T-helper 2 cell treated with Interferon-gamma antibody and Interleukin-4, amounts not matched to agents 5 μg/mL and 100 μg/mL, for 36 hours (primary cell): Measurements from ENCODE around the gene KSR2.

Source experiments
- DNase-seq: peaks from one replicate; pipeline ENCODE4 v3.0.0; 2021; ENCODE audit warnings: low spot score
- H3K27ac Mint-ChIP-seq: one replicate; pipeline ENCODE4 v1.8.0; 2021; ENCODE audit warnings: mild to moderate bottlenecking, mixed read lengths
- H3K27me3 Mint-ChIP-seq: one replicate; pipeline ENCODE4 v1.8.0; 2021; ENCODE audit warnings: low read depth, mixed read lengths
- H3K36me3 Mint-ChIP-seq: one replicate; pipeline ENCODE4 v1.8.0; 2021; ENCODE audit warnings: low read depth, mixed read lengths
- H3K4me1 Mint-ChIP-seq: one replicate; pipeline ENCODE4 v1.8.0; 2021; ENCODE audit warnings: low read depth, mixed read lengths
- H3K4me3 Mint-ChIP-seq: one replicate; pipeline ENCODE4 v1.8.0; 2022; ENCODE audit warnings: mild to moderate bottlenecking, moderate library complexity, mixed read lengths
- H3K9me3 Mint-ChIP-seq: one replicate; pipeline ENCODE4 v1.8.0; 2021; ENCODE audit warnings: mixed read lengths

KSR2 gene

DNA sequence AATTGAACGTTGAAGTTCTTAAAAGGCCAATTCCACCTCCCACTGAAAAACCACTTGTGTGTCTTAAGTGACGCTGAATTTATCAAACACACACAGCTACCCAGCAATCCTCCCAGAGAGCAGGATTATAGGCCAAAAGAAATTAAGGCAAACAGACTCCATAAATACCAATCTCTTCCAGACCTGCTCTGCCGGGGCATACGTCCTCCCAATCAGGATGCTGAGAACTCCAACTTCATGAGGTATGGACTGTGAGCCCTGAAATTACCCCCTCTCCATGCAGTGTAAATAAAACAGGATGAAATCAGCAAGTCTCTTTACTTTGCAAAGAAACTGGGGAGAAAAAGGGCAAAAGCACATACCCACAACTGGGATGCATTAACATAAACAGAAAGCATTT, 265.2 kb downstream of the KSR2 start:
- Mint-ChIP-seq H3K4me3 (no peak overlapping the region), H3K9me3 (no peaks in the 10 kb centered on the region), H3K36me3 (no peaks in the 10 kb centered on the region), H3K4me1 (no peaks in the 10 kb centered on the region), H3K27ac (no peak overlapping the region), H3K27me3 (no peaks in the 10 kb centered on the region)
- DNase-seq: no peak

DNA sequence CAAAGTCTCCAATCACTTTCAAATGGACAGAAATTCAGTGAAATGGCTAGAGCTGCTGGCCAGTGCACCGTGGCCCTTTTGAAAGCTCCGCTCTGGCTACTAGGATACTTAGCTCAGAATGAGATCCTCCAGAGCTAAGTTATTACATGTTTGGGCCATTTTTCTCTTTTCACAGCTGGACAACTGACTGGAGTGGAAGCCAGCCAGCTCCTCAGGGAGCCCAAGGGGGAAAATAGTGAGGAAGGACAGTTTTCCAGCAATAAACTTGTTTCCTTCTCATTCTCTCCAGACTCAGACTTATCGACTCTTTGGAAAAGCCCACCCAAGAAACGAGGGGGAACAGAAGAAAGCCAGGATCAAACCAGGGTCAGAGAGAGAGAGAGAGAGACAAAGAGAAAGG, 266.0 kb downstream of the KSR2 start:
- no peak for DNase-seq
- Mint-ChIP-seq H3K4me1 (no peaks in the 10 kb centered on the region), H3K27ac (no peak overlapping the region), H3K27me3 (no peaks in the 10 kb centered on the region), H3K4me3 (no peak overlapping the region), H3K36me3 (no peaks in the 10 kb centered on the region), H3K9me3 (no peaks in the 10 kb centered on the region)

GRCh38 chr12:117699575-117699974, 269.2 kb downstream of the KSR2 start:
- H3K36me3 Mint-ChIP-seq: no peaks in the 10 kb centered on the region
- H3K4me3 Mint-ChIP-seq: no peak overlapping the region
- DNase-seq: no peak
- H3K27me3 Mint-ChIP-seq: no peaks in the 10 kb centered on the region
- no peaks in the 10 kb centered on the region for H3K4me1 Mint-ChIP-seq
- peaks cover 4% of the 10 kb centered on the region for H3K9me3 Mint-ChIP-seq
- H3K27ac Mint-ChIP-seq: no peak overlapping the region

GRCh38 chr12:117699118-117699517, 269.7 kb downstream of the KSR2 start:
- Mint-ChIP-seq H3K9me3 (peaks cover 4% of the 10 kb centered on the region), H3K4me3 (no peak overlapping the region), H3K27ac (no peak overlapping the region), H3K36me3 (no peaks in the 10 kb centered on the region), H3K27me3 (no peaks in the 10 kb centered on the region), H3K4me1 (no peaks in the 10 kb centered on the region)
- DNase-seq: no peak

DNA sequence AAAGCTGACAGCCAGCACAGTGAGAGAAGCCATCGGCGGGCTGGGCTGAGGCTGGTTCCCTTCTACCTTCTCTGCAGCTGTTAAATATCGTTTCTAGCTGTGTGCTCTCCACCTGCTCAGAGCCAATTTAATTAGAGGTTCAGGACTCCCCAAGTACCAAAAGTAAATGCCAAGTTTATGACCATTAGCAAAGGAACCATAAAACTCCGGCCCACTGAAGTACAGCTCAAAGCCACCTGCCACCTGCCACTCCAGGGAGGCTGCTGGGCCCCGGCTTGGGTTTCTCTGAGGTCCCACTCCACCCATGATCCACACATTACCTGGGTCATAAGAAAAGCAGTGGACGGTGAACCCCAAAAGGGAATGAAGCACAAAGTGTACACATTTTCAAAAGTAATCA, 272.8 kb downstream of the KSR2 start:
- Mint-ChIP-seq H3K27ac (no peak overlapping the region), H3K9me3 (peaks cover 13% of the 10 kb centered on the region), H3K27me3 (no peaks in the 10 kb centered on the region), H3K4me1 (no peaks in the 10 kb centered on the region), H3K36me3 (no peaks in the 10 kb centered on the region), H3K4me3 (no peak overlapping the region)
- no peak for DNase-seq

DNA sequence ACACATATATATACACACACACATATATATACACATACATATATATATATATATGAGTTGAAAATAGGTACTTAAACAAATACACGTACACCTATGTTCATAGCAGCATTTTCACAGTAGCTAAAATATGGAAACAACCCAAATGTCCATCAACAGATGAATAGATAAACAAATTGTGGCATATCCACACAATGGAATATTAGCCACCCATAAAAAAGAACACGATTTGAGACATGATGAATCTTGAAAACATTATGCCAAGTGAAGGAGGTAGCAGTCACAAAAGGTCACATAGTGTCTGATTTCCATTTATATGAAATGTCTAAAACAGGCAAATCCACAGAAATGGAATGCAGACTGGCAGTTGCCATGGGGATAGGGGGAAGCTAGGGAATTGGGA, 276.3 kb downstream of the KSR2 start:
- Mint-ChIP-seq H3K27ac (no peak overlapping the region), H3K9me3 (peaks cover 13% of the 10 kb centered on the region)
- no peak for DNase-seq

GRCh38 chr12:117689857-117690256, 278.9 kb downstream of the KSR2 start:
- Mint-ChIP-seq H3K27ac (no peak overlapping the region), H3K4me3 (no peak overlapping the region), H3K36me3 (no peaks in the 10 kb centered on the region), H3K9me3 (peaks cover 9% of the 10 kb centered on the region), H3K4me1 (no peaks in the 10 kb centered on the region), H3K27me3 (no peaks in the 10 kb centered on the region)
- DNase-seq: no peak

More for the DNA sequence above, 276.3 kb downstream of the KSR2 start:
- H3K4me1 Mint-ChIP-seq: no peaks in the 10 kb centered on the region
- H3K36me3 Mint-ChIP-seq: no peaks in the 10 kb centered on the region
- H3K27me3 Mint-ChIP-seq: no peaks in the 10 kb centered on the region
- no peak overlapping the region for H3K4me3 Mint-ChIP-seq

DNA sequence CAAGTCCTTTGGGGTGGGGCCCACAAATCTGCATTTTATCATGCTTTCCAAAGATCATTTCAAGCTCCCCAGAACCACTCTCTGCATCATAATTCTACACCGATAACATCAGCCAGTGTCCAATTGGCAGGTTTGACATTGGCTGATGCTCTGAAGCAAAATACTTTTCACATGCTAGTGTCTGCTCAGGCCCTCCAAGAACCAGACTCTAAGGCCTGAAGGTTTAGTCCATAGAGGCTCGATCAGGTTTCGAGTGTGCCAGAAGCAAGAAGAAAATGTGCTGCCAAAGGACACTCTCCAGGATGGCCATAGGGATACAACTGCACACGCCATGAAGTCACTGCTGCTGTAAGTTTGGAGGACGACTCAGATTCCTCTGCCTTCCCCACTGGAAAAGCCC, 280.3 kb downstream of the KSR2 start:
- DNase-seq: no peak
- Mint-ChIP-seq H3K9me3 (peaks cover 4% of the 10 kb centered on the region), H3K4me1 (no peaks in the 10 kb centered on the region), H3K4me3 (no peak overlapping the region), H3K27me3 (no peaks in the 10 kb centered on the region), H3K36me3 (no peaks in the 10 kb centered on the region), H3K27ac (no peak overlapping the region)

DNA sequence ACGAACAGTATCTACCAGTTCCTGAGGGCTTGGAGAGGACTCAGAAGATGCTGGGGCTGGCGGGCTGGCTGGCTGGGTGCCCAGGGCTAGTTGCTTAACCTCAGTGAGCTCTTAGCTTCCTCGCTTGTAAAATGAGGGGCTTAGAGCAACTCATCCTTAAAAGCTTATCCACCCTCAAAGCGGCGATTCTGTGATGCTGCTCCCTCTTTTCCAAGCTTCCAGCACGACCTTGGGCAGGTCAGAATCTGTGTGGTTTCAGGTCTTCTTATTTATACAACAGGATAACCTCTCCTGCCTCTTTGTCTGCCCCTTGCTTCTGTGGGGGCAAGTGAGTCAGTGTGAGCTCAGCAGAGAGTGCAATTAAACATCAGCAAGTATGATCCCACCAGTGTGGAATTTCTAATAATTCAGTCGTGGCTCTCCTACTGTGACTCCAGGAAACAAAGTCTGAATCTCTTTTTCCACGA, 281.8 kb downstream of the KSR2 start:
- H3K4me3 Mint-ChIP-seq: no peak overlapping the region
- H3K27ac Mint-ChIP-seq: no peak overlapping the region
- DNase-seq: no peak
- no peaks in the 10 kb centered on the region for H3K36me3 Mint-ChIP-seq
- H3K27me3 Mint-ChIP-seq: no peaks in the 10 kb centered on the region
- H3K4me1 Mint-ChIP-seq: no peaks in the 10 kb centered on the region
- no peaks in the 10 kb centered on the region for H3K9me3 Mint-ChIP-seq

DNA sequence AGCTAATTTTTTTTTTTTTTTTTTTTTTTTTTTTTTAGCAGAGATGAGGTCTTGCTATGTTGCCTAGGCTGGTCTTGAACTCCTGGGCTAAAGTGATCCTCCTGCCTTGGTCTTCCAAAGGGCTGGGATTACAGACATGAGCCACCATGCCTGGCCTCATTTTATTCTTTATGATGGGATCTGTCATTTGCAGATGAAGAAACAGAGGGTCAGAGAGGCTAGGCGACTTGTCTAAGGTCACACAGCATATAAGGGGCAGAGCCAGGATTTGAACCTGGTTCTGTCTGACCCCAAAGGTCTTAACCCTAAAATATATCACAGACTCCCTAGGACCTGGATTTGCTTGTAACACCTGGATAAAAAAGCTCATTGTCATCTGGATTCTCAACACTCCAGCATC, 282.6 kb downstream of the KSR2 start:
- no peak for DNase-seq
- no peak overlapping the region for H3K4me3 Mint-ChIP-seq
- no peak overlapping the region for H3K27ac Mint-ChIP-seq
- H3K9me3 Mint-ChIP-seq: no peaks in the 10 kb centered on the region
- no peaks in the 10 kb centered on the region for H3K4me1 Mint-ChIP-seq
- no peaks in the 10 kb centered on the region for H3K36me3 Mint-ChIP-seq
- H3K27me3 Mint-ChIP-seq: no peaks in the 10 kb centered on the region

DNA sequence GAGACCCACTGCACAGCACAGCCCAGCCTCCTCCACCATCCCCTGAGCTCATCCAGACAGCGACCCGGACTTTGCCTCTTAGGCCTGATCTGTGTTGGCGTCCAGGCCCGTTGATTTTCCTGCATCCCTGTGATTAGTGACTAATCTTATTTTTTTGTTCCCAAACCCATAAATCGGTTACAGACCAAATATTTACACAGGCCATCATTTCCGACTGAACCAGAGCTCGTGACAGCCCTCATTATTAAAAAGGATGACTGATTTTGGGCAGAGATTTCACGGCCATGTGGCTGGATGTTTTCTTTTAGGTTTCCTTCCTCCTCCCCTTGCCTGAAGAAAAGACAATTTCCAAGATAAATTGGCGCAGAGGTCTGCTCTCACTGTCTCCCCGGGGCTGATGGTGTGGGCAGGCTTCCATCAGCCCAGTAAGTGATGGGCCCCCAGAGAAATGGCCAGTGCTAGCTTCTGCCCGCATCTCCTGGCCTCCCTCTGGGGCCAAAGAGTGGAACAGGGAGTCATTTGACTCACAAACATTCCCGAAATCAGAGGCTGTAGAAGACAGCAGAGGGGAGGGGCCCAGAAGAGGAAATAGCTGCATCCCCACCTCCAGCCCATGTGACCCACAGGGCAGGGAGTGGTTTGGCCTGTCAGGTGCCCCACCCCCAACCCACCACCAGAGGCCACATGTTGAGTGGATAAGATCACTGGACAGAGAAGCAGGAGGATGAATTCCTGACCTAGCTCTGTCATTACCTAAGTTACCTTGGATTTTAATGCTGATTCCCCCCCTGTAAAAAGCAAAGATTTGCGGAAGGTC, 283.5 kb downstream of the KSR2 start:
- Mint-ChIP-seq H3K4me3 (no peak overlapping the region), H3K36me3 (no peaks in the 10 kb centered on the region), H3K9me3 (no peaks in the 10 kb centered on the region), H3K4me1 (no peaks in the 10 kb centered on the region), H3K27ac (no peak overlapping the region), H3K27me3 (no peaks in the 10 kb centered on the region)
- DNase-seq: no peak

GRCh38 chr12:117684471-117684870, 284.3 kb downstream of the KSR2 start:
- Mint-ChIP-seq H3K9me3 (no peaks in the 10 kb centered on the region), H3K27ac (no peak overlapping the region), H3K27me3 (no peaks in the 10 kb centered on the region), H3K4me1 (no peaks in the 10 kb centered on the region), H3K36me3 (no peaks in the 10 kb centered on the region), H3K4me3 (no peak overlapping the region)
- DNase-seq: no peak

DNA sequence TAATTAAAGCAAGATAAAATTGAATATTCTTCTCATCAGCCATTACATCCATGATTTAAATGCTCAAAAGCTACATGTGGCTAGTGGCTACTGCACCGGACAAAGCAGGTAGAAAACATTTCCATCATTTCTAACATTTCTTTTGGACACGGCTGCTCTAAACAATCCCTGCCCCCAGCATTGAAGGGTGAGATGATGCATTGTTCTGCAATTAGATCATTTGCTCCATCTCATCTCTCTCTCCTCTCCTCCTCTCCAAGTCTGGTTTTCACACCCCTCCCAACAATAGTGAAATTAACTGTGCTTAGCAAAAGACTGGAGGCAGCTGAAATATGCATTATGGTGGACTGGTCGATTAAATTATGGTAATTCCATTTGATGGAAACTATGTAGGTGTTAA, 288.5 kb downstream of the KSR2 start:
- H3K4me1 Mint-ChIP-seq: no peaks in the 10 kb centered on the region
- H3K36me3 Mint-ChIP-seq: no peaks in the 10 kb centered on the region
- H3K27ac Mint-ChIP-seq: no peak overlapping the region
- H3K9me3 Mint-ChIP-seq: no peaks in the 10 kb centered on the region
- no peaks in the 10 kb centered on the region for H3K27me3 Mint-ChIP-seq
- DNase-seq: no peak
- H3K4me3 Mint-ChIP-seq: no peak overlapping the region

- Mint-ChIP-seq H3K4me3 (no peak overlapping the region), H3K27me3 (no peaks in the 10 kb centered on the region), H3K9me3 (no peaks in the 10 kb centered on the region), H3K36me3 (no peaks in the 10 kb centered on the region), H3K4me1 (no peaks in the 10 kb centered on the region), H3K27ac (no peak overlapping the region)
- DNase-seq: no peak
These were observed 289.0 kb downstream of the KSR2 start for GRCh38 chr12:117679776-117680175.

- H3K4me3 Mint-ChIP-seq: no peak overlapping the region
These were observed 294.0 kb downstream of the KSR2 start for GRCh38 chr12:117674763-117675162.

More at GRCh38 chr12:117674763-117675162, 294.0 kb downstream of the KSR2 start:
- H3K9me3 Mint-ChIP-seq: no peaks in the 10 kb centered on the region
- H3K4me1 Mint-ChIP-seq: no peaks in the 10 kb centered on the region
- DNase-seq: no peak
- no peak overlapping the region for H3K27ac Mint-ChIP-seq
- H3K27me3 Mint-ChIP-seq: no peaks in the 10 kb centered on the region
- H3K36me3 Mint-ChIP-seq: no peaks in the 10 kb centered on the region
